ENCODE results near the gene PALMD.
A peak's percentile ranks its signal among the peaks of the same experiment; 100 is the strongest.

Gene PALMD

GRCh38 chr1:99705385-99705784 is 59.5 kb downstream of the PALMD start:
- no peak overlapping the region for H3K4me3 ChIP-seq (ENCODE audit: low read length)
- peak; percentile 12 for DNase-seq (ENCODE audit: low read depth)
- TF ChIP-seq, protein P1, sequence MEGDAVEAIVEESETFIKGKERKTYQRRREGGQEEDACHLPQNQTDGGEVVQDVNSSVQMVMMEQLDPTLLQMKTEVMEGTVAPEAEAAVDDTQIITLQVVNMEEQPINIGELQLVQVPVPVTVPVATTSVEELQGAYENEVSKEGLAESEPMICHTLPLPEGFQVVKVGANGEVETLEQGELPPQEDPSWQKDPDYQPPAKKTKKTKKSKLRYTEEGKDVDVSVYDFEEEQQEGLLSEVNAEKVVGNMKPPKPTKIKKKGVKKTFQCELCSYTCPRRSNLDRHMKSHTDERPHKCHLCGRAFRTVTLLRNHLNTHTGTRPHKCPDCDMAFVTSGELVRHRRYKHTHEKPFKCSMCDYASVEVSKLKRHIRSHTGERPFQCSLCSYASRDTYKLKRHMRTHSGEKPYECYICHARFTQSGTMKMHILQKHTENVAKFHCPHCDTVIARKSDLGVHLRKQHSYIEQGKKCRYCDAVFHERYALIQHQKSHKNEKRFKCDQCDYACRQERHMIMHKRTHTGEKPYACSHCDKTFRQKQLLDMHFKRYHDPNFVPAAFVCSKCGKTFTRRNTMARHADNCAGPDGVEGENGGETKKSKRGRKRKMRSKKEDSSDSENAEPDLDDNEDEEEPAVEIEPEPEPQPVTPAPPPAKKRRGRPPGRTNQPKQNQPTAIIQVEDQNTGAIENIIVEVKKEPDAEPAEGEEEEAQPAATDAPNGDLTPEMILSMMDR (conservative IDR thresholded peaks at IDR 0.05; ENCODE audit: low read length): no peak

DNA sequence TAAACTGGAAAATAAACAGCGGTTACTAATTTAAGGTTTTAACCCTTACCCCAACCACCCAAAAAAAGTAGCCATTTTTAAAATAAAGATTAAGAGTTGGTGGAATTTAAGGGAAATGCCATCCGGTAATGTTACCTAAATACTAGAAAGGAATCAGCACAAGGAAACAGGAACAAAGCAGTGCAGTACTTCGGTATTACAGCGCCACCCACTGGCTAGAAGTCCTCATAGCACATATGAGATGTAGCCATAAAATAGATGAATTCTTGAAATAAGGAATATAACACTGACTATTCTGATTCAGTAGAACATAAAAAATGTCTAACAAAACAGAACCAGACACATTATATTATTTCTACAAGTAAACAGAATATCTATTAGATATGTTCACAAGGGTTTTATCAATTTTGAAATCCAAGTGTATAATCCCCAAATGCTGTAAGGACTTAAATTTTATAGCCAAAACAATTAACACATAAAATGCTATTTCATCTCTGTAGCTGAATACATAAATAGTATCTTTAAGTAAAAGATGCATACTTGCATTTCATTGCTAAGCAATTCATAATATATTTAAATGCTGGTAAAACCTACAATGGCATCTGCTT is 61.7 kb downstream of the PALMD start:
- no peak overlapping the region for H3K4me3 ChIP-seq (ENCODE audit: low read length)
- TF ChIP-seq, protein P1 (conservative IDR thresholded peaks at IDR 0.05; ENCODE audit: low read length): peak; percentile 94
- peak; percentile 62 for DNase-seq (ENCODE audit: low read depth)

- H3K4me3 ChIP-seq (ENCODE audit: low read length): no peak overlapping the region
- TF ChIP-seq, protein P1 (conservative IDR thresholded peaks at IDR 0.05; ENCODE audit: low read length): no peak
- no peak for DNase-seq (ENCODE audit: low read depth)
These were observed 65.1 kb downstream of the PALMD start for GRCh38 chr1:99710994-99711393.

DNA sequence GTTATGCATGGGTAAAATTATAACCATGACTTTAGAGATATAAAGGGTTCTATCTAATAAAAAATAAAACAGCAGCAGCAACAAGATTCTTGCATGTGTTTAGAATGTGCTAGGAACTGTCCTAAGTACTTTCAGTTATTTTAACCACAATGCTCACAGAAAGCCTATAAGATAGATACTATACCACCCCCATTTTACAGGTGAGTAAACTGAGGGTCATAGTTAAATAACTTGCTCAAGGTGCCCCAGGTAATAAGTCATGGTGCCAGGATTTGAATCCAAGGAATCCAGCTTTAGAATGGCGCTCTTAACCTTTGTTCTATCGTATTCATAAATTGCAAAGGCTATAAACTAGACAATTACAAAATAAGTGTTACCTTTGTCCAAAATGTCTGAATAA is 67.1 kb downstream of the PALMD start:
- TF ChIP-seq, protein P1 (conservative IDR thresholded peaks at IDR 0.05; ENCODE audit: low read length): no peak
- no peak overlapping the region for H3K4me3 ChIP-seq (ENCODE audit: low read length)
- no peak for DNase-seq (ENCODE audit: low read depth)

DNA sequence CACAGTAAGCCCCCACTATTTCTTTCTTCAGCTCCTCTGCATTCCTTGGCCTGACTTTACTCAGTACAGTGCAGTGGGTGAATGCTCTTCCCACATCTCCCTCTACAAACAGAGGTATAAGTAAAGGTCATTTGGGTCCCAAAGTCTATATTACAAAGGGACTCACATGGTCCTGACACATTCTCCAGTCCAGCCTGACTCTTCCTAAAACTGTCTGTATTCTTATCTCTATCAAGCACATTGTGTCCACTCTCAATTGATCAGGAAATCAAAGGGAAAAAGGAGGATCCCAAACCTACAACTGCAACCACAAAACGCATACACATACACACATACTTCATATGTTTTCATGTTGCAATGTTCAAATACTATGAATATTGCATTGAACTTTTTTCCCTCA is 71.1 kb downstream of the PALMD start:
- DNase-seq (ENCODE audit: low read depth): no peak
- no peak overlapping the region for H3K4me3 ChIP-seq (ENCODE audit: low read length)
- TF ChIP-seq, protein P1 (conservative IDR thresholded peaks at IDR 0.05; ENCODE audit: low read length): no peak

DNA sequence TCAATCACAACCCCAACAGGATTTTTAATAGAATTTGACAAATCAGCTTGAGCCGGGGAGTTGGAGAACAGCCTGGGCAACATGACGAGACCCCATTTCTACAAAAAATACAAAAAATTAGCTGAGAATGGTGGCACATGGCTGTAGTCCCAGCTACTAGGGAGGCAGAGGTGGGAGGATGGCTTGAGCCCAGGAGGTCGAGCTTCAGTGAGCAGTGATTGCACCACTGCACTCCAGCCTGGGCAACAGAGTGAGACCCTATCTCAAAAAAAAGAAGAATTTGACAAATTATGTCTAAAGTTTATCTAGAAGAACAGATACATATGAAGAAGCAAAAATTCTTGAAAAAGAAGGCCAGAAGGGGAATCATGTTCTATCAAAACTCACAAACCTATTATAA is 77.3 kb downstream of the PALMD start:
- TF ChIP-seq, protein P1 (conservative IDR thresholded peaks at IDR 0.05; ENCODE audit: low read length): no peak
- DNase-seq (ENCODE audit: low read depth): no peak
- H3K4me3 ChIP-seq (ENCODE audit: low read length): no peak overlapping the region

GRCh38 chr1:99725996-99726395 is 80.1 kb downstream of the PALMD start:
- no peak for DNase-seq (ENCODE audit: low read depth)
- H3K4me3 ChIP-seq (ENCODE audit: low read length): no peak overlapping the region
- TF ChIP-seq, protein P1 (conservative IDR thresholded peaks at IDR 0.05; ENCODE audit: low read length): no peak

All from AG10803 (cell line).